Suprapubic skin (tissue), 3 donors: ENCODE measurements around the gene CD244.

Experiments
- EP300 ChIP-seq: sonication (generic); formaldehyde crosslinking; IDR thresholded peaks from one replicate; pipeline ENCODE4 v1.6.1; 2017; ENCODE audit warnings: antibody characterized with exemption
- POLR2A ChIP-seq, 2 donors: fragments of 450-650 bp; IDR thresholded peaks; one replicate each; pipeline ENCODE4 v1.6.1; 2017; ENCODE audit warnings: antibody characterized with exemption in 2 of 2, mild to moderate bottlenecking in 2 of 2, moderate library complexity in 2 of 2
- TF ChIP-seq, protein P1 (sequence below), 2 donors: fragments of 200-600 bp in 1 of 2; fragments of 450-650 bp in 1 of 2; sonication (generic) in 1 of 2; IDR thresholded peaks; one replicate each; pipeline ENCODE4 v1.5.1; 2016 to 2019; ENCODE audit warnings: antibody characterized with exemption in 2 of 2, mild to moderate bottlenecking in 1 of 2, moderate library complexity in 1 of 2

DNA sequence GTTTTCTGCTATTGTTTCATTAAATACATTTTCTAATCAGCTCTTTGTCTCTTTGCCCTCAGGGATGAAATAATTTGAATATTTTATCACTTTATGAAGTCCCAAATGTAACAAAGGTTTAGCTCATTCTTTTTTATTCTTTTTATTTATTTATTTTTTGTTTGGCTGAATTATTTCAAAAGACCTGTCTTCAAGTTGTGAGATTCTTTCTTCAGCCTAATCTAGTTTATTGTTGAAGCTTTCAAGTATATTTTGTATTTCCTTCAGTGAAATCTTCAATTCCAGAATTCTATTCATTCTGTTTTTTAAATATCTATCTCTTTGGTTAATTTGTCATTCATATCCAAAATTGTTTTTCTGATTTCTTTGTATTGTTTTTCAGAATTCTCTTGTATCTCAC is 55.9 kb downstream of the CD244 start:
- TF ChIP-seq, protein P1, sequence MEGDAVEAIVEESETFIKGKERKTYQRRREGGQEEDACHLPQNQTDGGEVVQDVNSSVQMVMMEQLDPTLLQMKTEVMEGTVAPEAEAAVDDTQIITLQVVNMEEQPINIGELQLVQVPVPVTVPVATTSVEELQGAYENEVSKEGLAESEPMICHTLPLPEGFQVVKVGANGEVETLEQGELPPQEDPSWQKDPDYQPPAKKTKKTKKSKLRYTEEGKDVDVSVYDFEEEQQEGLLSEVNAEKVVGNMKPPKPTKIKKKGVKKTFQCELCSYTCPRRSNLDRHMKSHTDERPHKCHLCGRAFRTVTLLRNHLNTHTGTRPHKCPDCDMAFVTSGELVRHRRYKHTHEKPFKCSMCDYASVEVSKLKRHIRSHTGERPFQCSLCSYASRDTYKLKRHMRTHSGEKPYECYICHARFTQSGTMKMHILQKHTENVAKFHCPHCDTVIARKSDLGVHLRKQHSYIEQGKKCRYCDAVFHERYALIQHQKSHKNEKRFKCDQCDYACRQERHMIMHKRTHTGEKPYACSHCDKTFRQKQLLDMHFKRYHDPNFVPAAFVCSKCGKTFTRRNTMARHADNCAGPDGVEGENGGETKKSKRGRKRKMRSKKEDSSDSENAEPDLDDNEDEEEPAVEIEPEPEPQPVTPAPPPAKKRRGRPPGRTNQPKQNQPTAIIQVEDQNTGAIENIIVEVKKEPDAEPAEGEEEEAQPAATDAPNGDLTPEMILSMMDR (IDR thresholded peaks at IDR 0.05): no peak
- TF ChIP-seq POLR2A (IDR thresholded peaks at IDR 0.05) (no peak), EP300 (no peak)
